Measurements from ENCODE around the gene MISP3. TPM values are rescaled to one million over a fixed set of nuclear protein-coding genes. Genes with fewer than 3 reads are reported as not detected.

The MISP3 gene
- total RNA-seq, 2 experiments from 2014 or later = 0.67 to 0.69 TPM

GRCh38 chr19:14073261-14073924, 807 bp downstream of the MISP3 start:
- peaks cover 30% of the 10 kb centered on the region for H3K4me1 Mint-ChIP-seq
- CTCF ChIA-PET = interaction anchor here (0.7 to 6.9 kb wide), 22 partner anchors 8 to 286 kb away, joined by 3 to 82 read pairs (median 6); partner anchors contain the start of genes ASF1B, C19orf67, IL27RA and NANOS3
- DNase-seq = peak; percentile 75
- peak overlapping the region; percentile 48 for H3K27ac Mint-ChIP-seq
- peak overlapping the region; percentile 84 for H3K4me3 Mint-ChIP-seq
- POLR2A ChIA-PET = no interaction called here
- H3K27me3 Mint-ChIP-seq = peaks cover 13% of the 10 kb centered on the region
- no peaks in the 10 kb centered on the region for H3K9me3 Mint-ChIP-seq
- no peaks in the 10 kb centered on the region for H3K36me3 Mint-ChIP-seq (ENCODE audit: low read depth)

- H3K4me3 Mint-ChIP-seq = peak overlapping the region; percentile 84
- peak; percentile 26 for DNase-seq
- H3K9me3 Mint-ChIP-seq = no peaks in the 10 kb centered on the region
- ChIA-PET POLR2A (no interaction called here), CTCF (interaction anchor here (0.7 to 6.9 kb wide), 13 partner anchors 7 to 199 kb away, joined by 3 to 82 read pairs (median 15); partner anchors contain the start of genes ASF1B, C19orf67, NANOS3 and PALM3)
- peaks cover 13% of the 10 kb centered on the region for H3K27me3 Mint-ChIP-seq
- H3K4me1 Mint-ChIP-seq = peaks cover 31% of the 10 kb centered on the region
- H3K27ac Mint-ChIP-seq = peak overlapping the region; percentile 48
- no peaks in the 10 kb centered on the region for H3K36me3 Mint-ChIP-seq (ENCODE audit: low read depth)
Observed at GRCh38 chr19:14073925-14074838, 1.6 kb downstream of the MISP3 start.

GRCh38 chr19:14078411-14078810, 5.8 kb downstream of the MISP3 start:
- Mint-ChIP-seq H3K27me3 (no peaks in the 10 kb centered on the region), H3K27ac (no peak overlapping the region), H3K9me3 (no peaks in the 10 kb centered on the region), H3K4me3 (no peak overlapping the region), H3K4me1 (peaks cover 46% of the 10 kb centered on the region), H3K36me3 (ENCODE audit: low read depth) (no peaks in the 10 kb centered on the region)
- CTCF ChIA-PET = interaction anchor here (0.6 to 0.9 kb wide), 3 partner anchors 47 to 216 kb away, joined by 3 to 4 read pairs (median 3); partner anchors contain the start of gene IL27RA
- POLR2A ChIA-PET = no interaction called here
- no peak for DNase-seq

- Mint-ChIP-seq H3K27ac (peak overlapping the region; percentile 96), H3K4me1 (peaks cover 28% of the 10 kb centered on the region), H3K27me3 (no peaks in the 10 kb centered on the region), H3K4me3 (peak overlapping the region; percentile 90), H3K9me3 (no peaks in the 10 kb centered on the region), H3K36me3 (ENCODE audit: low read depth) (no peaks in the 10 kb centered on the region)
- POLR2A ChIA-PET = interaction anchor here (0.6 kb wide), 1 partner anchor 306 kb away, joined by 3 read pairs; no protein-coding TSS in a partner anchor
- CTCF ChIA-PET = interaction anchor here (0.7 to 2.7 kb wide), 8 partner anchors 8 to 219 kb away, joined by 3 to 14 read pairs (median 4); partner anchors contain the start of genes ASF1B, IL27RA and MISP3
- DNase-seq = peak; percentile 100
Observed at GRCh38 chr19:14080887-14081796, 8.6 kb downstream of the MISP3 start.

GRCh38 chr19:14081797-14082674, 9.4 kb downstream of the MISP3 start:
- H3K36me3 Mint-ChIP-seq (ENCODE audit: low read depth) = no peaks in the 10 kb centered on the region
- CTCF ChIA-PET = interaction anchor here (0.6 to 2.7 kb wide), 7 partner anchors 9 to 1474 kb away, joined by 3 to 14 read pairs (median 6); partner anchors contain the start of genes ASF1B and MISP3
- H3K9me3 Mint-ChIP-seq = no peaks in the 10 kb centered on the region
- H3K4me3 Mint-ChIP-seq = peak overlapping the region; percentile 90
- H3K27ac Mint-ChIP-seq = peak overlapping the region; percentile 96
- peaks cover 27% of the 10 kb centered on the region for H3K4me1 Mint-ChIP-seq
- peak; percentile 25 for DNase-seq
- POLR2A ChIA-PET = interaction anchor here (0.6 kb wide), 1 partner anchor 322 kb away, joined by 5 read pairs; no protein-coding TSS in a partner anchor
- H3K27me3 Mint-ChIP-seq = no peaks in the 10 kb centered on the region

GRCh38 chr19:14082675-14082960, 10.0 kb downstream of the MISP3 start:
- Mint-ChIP-seq H3K36me3 (ENCODE audit: low read depth) (no peaks in the 10 kb centered on the region), H3K4me1 (peaks cover 24% of the 10 kb centered on the region), H3K9me3 (no peaks in the 10 kb centered on the region), H3K27ac (peak overlapping the region; percentile 36), H3K4me3 (peak overlapping the region; percentile 90), H3K27me3 (no peaks in the 10 kb centered on the region)
- no peak for DNase-seq
- POLR2A ChIA-PET = interaction anchor here (0.6 kb wide), 1 partner anchor 322 kb away, joined by 5 read pairs; no protein-coding TSS in a partner anchor
- CTCF ChIA-PET = interaction anchor here (0.6 to 2.7 kb wide), 5 partner anchors 10 to 1475 kb away, joined by 3 to 14 read pairs (median 9); partner anchors contain the start of genes ASF1B and MISP3

GRCh38 chr19:14085309-14085995, 12.9 kb downstream of the MISP3 start, which contains the start of gene C19orf67:
Gene C19orf67 (minus strand): TSS chr19:14085783. CDS start chr19:14085627, 156 bp downstream.
- no peak for DNase-seq
- ChIA-PET CTCF (interaction anchor here (1.3 to 2.6 kb wide), 2 partner anchors 13 to 205 kb away, joined by 3 to 15 read pairs; partner anchors contain the start of gene MISP3), POLR2A (no interaction called here)
- no peak within 1 kb of the TSS for H3K4me3 Mint-ChIP-seq
- H3K36me3 Mint-ChIP-seq (ENCODE audit: low read depth) = peaks cover 15% of the 10 kb centered on the region
- H3K27ac Mint-ChIP-seq = no peak within 1 kb of the TSS
- no peaks in the 10 kb centered on the region for H3K27me3 Mint-ChIP-seq
- H3K9me3 Mint-ChIP-seq = no peaks in the 10 kb centered on the region
- H3K4me1 Mint-ChIP-seq = peaks cover 31% of the 10 kb centered on the region

- Mint-ChIP-seq H3K9me3 (no peaks in the 10 kb centered on the region), H3K36me3 (ENCODE audit: low read depth) (peaks cover 15% of the 10 kb centered on the region), H3K4me3 (no peak overlapping the region), H3K27ac (no peak overlapping the region), H3K4me1 (peaks cover 25% of the 10 kb centered on the region), H3K27me3 (no peaks in the 10 kb centered on the region)
- no peak for DNase-seq
- CTCF ChIA-PET = no interaction called here
- POLR2A ChIA-PET = no interaction called here
Observed at GRCh38 chr19:14086098-14086497, 13.5 kb downstream of the MISP3 start.

- POLR2A ChIA-PET = no interaction called here
- peaks cover 30% of the 10 kb centered on the region for H3K36me3 Mint-ChIP-seq (ENCODE audit: low read depth)
- no peak for DNase-seq
- peaks cover 9% of the 10 kb centered on the region for H3K9me3 Mint-ChIP-seq
- H3K27ac Mint-ChIP-seq = peak overlapping the region; percentile 76
- H3K27me3 Mint-ChIP-seq = no peaks in the 10 kb centered on the region
- peak overlapping the region; percentile 80 for H3K4me3 Mint-ChIP-seq
- H3K4me1 Mint-ChIP-seq = peaks cover 27% of the 10 kb centered on the region
- CTCF ChIA-PET = no interaction called here
Observed at GRCh38 chr19:14088634-14089411, 16.2 kb downstream of the MISP3 start.

- no peak for DNase-seq
- peak overlapping the region; percentile 76 for H3K27ac Mint-ChIP-seq
- POLR2A ChIA-PET = no interaction called here
Observed at GRCh38 chr19:14089412-14089661, 16.8 kb downstream of the MISP3 start.

More at GRCh38 chr19:14089412-14089661, 16.8 kb downstream of the MISP3 start:
- H3K36me3 Mint-ChIP-seq (ENCODE audit: low read depth) = peaks cover 30% of the 10 kb centered on the region
- H3K4me1 Mint-ChIP-seq = peaks cover 27% of the 10 kb centered on the region
- CTCF ChIA-PET = no interaction called here
- peaks cover 9% of the 10 kb centered on the region for H3K9me3 Mint-ChIP-seq
- no peaks in the 10 kb centered on the region for H3K27me3 Mint-ChIP-seq
- H3K4me3 Mint-ChIP-seq = peak overlapping the region; percentile 80
